HepG2 (cell line): Measurements from ENCODE around the gene GLIPR1L2.

Source experiments
- CEBPB ChIP-seq: IDR thresholded peaks from 2 replicates; pipeline ENCODE4 v1.6.1; 2011; ENCODE audit warnings: low read depth, low read length, improper control_type of control experiment, borderline replicate concordance
- GABPB1 ChIP-seq: IDR thresholded peaks from 2 replicates; pipeline ENCODE4 v1.6.1; 2016; ENCODE audit warnings: mild to moderate bottlenecking, missing genetic modification reagents, moderate library complexity, missing compliant biosample characterization
- KLF12 ChIP-seq: sonication (generic); formaldehyde crosslinking; IDR thresholded peaks from 2 replicates; pipeline ENCODE4 v1.4.0; 2020; ENCODE audit warnings: missing genetic modification reagents, borderline replicate concordance
- MIER3 ChIP-seq: IDR thresholded peaks from 2 replicates; pipeline ENCODE4 v1.6.1; 2016; ENCODE audit warnings: missing compliant biosample characterization, borderline replicate concordance
- MTA3 ChIP-seq: sonication (generic); formaldehyde crosslinking; IDR thresholded peaks from 2 replicates; pipeline ENCODE4 v1.4.0; 2020; ENCODE audit warnings: missing genetic modification reagents
- RFX1 ChIP-seq: fragments of 450-650 bp; IDR thresholded peaks from 2 replicates; pipeline ENCODE4 v1.6.1; 2017
- TBL1XR1 ChIP-seq: fragments of 150-350 bp; IDR thresholded peaks from 2 replicates; pipeline ENCODE4 v1.6.1; 2014; ENCODE audit warnings: borderline replicate concordance, low read length; ENCODE audit not compliant: partially characterized antibody
- TCF12 ChIP-seq, 2 experiments: fragments of 450-650 bp in 1 of 2; sonication (generic) in 1 of 2; formaldehyde crosslinking in 1 of 2; IDR thresholded peaks; 2 replicates each; pipeline versions ENCODE4 v1.6.1 to v1.8.0; 2017 to 2022; ENCODE audit warnings: antibody characterized with exemption in 1 of 2, mild to moderate bottlenecking in 1 of 2, missing genetic modification reagents in 1 of 2, moderate library complexity in 1 of 2
- TF ChIP-seq, protein P1 (sequence below): sonication (generic); formaldehyde crosslinking; IDR thresholded peaks from 2 replicates; pipeline ENCODE4 v1.8.1; 2022; ENCODE audit warnings: low read depth, mild to moderate bottlenecking, missing genetic modification reagents

- TF ChIP-seq GABPB1 (CRISPR knock-in tag): no peak
- TF ChIP-seq TCF12 (IDR thresholded peaks at IDR 0.05): no peak
- TF ChIP-seq TCF12 (CRISPR knock-in tag; IDR thresholded peaks at IDR 0.05): no peak
- TF ChIP-seq MTA3: no peak
- TF ChIP-seq CEBPB: no peak
- TF ChIP-seq RFX1: no peak
- TF ChIP-seq TBL1XR1: no peak
- TF ChIP-seq KLF12 (CRISPR knock-in tag): no peak
- TF ChIP-seq, protein P1, sequence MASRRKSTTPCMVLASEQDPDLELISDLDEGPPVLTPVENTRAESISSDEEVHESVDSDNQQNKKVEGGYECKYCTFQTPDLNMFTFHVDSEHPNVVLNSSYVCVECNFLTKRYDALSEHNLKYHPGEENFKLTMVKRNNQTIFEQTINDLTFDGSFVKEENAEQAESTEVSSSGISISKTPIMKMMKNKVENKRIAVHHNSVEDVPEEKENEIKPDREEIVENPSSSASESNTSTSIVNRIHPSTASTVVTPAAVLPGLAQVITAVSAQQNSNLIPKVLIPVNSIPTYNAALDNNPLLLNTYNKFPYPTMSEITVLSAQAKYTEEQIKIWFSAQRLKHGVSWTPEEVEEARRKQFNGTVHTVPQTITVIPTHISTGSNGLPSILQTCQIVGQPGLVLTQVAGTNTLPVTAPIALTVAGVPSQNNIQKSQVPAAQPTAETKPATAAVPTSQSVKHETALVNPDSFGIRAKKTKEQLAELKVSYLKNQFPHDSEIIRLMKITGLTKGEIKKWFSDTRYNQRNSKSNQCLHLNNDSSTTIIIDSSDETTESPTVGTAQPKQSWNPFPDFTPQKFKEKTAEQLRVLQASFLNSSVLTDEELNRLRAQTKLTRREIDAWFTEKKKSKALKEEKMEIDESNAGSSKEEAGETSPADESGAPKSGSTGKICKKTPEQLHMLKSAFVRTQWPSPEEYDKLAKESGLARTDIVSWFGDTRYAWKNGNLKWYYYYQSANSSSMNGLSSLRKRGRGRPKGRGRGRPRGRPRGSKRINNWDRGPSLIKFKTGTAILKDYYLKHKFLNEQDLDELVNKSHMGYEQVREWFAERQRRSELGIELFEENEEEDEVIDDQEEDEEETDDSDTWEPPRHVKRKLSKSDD (CRISPR knock-in tag): no peak
- no peak for TF ChIP-seq MIER3
Observed at GRCh38 chr12:75481013-75481705, 90.3 kb downstream of the GLIPR1L2 start.
